Subcutaneous abdominal adipose tissue (tissue), 5 donors: ENCODE measurements around the gene AP2M1.
A peak's percentile ranks its signal among the peaks of the same experiment; 100 is the strongest.

ENCODE experiments used
- H3K27ac ChIP-seq: one replicate; pipeline ENCODE4 v1.7.0; 2013; ENCODE audit warnings: low read depth, mild to moderate bottlenecking, inconsistent platforms, low read length, moderate library complexity
- H3K27me3 ChIP-seq, 5 donors: one replicate each; pipeline ENCODE4 v1.7.0; 2013; ENCODE audit warnings: low read length in 5 of 5, inconsistent platforms in 1 of 5; ENCODE audit not compliant: control insufficient read depth in 5 of 5, insufficient read depth in 4 of 5
- H3K36me3 ChIP-seq, 5 donors: one replicate each; pipeline ENCODE4 v1.7.0; 2013; ENCODE audit warnings: low read length in 5 of 5; ENCODE audit not compliant: control insufficient read depth in 5 of 5, insufficient read depth in 5 of 5
- H3K4me1 ChIP-seq, 5 donors: one replicate each; pipeline ENCODE4 v1.7.0; 2013; ENCODE audit warnings: low read length in 5 of 5, mild to moderate bottlenecking in 3 of 5, moderate library complexity in 1 of 5; ENCODE audit not compliant: control insufficient read depth in 5 of 5, insufficient read depth in 5 of 5
- H3K4me3 ChIP-seq, 5 donors: one replicate each; pipeline ENCODE4 v1.7.0; 2013; ENCODE audit warnings: low read length in 5 of 5, low read depth in 1 of 5
- H3K9ac ChIP-seq, 5 donors: one replicate each; pipeline ENCODE4 v1.7.0; 2013; ENCODE audit warnings: low read length in 5 of 5, mild to moderate bottlenecking in 4 of 5, moderate library complexity in 3 of 5
- H3K9me3 ChIP-seq, 5 donors: one replicate each; pipeline ENCODE4 v1.7.0; 2013; ENCODE audit warnings: low read length in 5 of 5; ENCODE audit not compliant: control insufficient read depth in 5 of 5
- donor health status: healthy.
- donor health status: healthy.
- donor health status: healthy.
- donor health status: healthy.
- donor health status: healthy.

AP2M1 gene

DNA sequence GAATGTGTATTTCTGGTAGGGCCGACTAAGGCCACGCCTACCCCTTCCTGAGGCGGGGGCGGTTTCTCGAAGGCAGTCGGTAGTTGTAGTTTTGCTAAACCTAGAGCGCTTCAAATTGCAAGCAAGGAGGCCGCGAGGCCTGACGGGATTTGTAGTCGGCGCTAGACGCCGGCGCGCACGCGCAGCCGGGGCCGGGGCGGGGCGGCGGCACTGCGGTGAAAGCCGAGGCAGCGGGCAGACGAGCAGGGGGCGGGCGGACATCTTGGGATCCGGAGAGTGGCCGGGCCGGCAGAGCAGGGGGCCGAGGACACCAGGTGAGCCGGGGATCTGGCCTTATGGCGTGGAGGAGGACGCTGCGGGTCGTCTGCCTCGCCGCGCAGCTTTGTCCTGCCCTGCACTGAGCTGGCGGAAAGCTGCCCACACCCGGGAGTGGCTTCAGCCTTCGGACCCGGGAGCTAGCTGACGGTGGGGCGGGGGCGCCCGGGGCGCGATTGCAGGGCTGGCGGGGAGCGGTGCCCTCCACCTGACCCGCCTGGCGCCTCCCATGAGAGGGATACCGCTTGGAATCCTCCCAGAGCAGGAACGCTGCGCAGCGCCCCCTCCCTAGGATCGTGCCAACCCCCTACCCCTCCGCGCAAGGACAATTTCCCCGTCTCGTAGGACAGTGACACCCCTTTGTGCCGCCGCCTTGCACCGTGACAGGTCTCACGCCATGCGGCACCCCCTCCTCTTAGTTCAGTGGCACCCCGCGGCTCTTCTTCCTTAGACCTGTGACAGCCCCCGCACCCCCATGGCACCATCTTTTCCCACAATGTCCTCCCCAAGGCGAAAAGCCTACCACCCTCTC is at the start of gene AP2M1:
Gene AP2M1, plus strand, starts transcription at position 210 of the 847 bp plus-strand sequence. CDS start 2,139 bp downstream, outside the sequence.
- Histone ChIP-seq H3K27me3 (no peaks in the 10 kb centered on the region), H3K36me3 (peaks cover 2 to 52% (median 49%) of the 10 kb centered on the region in 5 donors), H3K4me3 (peak within 1 kb of the TSS; percentile 87 to 97 (median 94)), H3K4me1 (peaks cover 17 to 75% (median 72%) of the 10 kb centered on the region in 5 donors), H3K27ac (peak within 1 kb of the TSS; percentile 94), H3K9me3 (no peaks in the 10 kb centered on the region), H3K9ac (peak within 1 kb of the TSS; percentile 73 to 98 (median 93))

DNA sequence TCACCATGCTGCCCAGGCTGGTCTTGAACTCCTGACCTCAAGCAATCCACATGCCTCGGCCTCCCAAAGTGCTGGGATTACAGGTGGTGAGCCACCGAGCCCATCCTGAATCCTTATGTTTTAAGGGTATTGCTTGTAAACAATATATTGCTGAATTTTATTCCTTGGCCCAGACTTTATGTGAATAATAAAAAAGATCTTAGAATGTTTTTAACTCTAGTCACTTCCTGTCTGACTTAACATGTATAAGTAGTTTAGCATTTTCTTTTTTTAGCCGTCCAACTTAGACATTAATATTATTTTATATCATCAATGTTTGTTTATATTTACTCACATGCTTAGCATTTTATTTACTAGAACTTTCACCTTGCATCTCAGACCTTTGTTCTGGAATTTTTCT is 48.6 kb upstream of the AP2M1 start:
- no peak overlapping the region for H3K9ac ChIP-seq
- no peak overlapping the region for H3K27ac ChIP-seq
- H3K4me1 ChIP-seq = no peaks in the 10 kb centered on the region
- H3K4me3 ChIP-seq = no peak overlapping the region
- H3K9me3 ChIP-seq = no peaks in the 10 kb centered on the region
- H3K36me3 ChIP-seq = no peaks in the 10 kb centered on the region
- no peaks in the 10 kb centered on the region for H3K27me3 ChIP-seq

DNA sequence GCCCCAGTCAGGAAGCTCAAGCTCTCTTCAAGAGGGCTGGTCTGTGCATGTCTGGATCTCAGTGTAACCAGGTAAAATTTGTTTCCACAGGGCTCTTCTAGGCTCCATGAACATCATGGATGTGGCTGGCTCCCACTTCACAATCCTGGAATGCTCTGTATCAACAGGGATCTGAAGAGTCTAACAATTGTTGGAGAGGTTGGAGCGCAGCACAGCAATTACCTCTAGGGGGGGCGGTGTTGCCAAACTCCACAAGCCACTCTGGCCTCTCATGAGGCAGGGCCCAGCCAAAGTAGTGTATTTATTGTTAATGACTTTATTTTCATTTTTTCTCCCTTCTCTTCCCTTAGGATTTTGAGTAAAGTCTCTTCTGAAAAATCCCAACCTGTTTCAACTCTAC is 45.6 kb upstream of the AP2M1 start:
- peaks cover 2 to 6% (median 5%) of the 10 kb centered on the region in 5 donors for H3K4me1 ChIP-seq
- no peak overlapping the region for H3K9ac ChIP-seq
- no peaks in the 10 kb centered on the region for H3K36me3 ChIP-seq
- no peak overlapping the region for H3K27ac ChIP-seq
- H3K27me3 ChIP-seq = no peaks in the 10 kb centered on the region
- H3K4me3 ChIP-seq = no peak overlapping the region
- H3K9me3 ChIP-seq = no peaks in the 10 kb centered on the region

DNA sequence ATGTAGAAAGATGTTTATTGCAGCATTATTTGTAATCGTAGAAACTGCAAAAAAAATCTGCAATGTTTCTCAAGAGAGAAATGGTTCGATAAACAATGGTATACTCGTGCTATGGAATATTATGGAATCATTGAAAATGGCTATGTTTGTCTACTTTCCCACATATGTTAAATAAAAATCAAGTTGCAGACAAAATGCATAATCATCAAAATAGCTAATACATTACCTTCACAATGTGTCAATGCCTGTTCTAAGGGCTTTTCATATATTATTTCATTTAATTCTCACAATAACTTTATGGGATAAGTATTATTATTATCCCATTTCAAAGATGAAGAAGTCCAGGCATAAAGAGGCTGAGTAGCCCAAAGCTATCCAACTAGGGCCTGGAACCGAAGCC is 41.7 kb upstream of the AP2M1 start:
- Histone ChIP-seq H3K9ac (no peak overlapping the region), H3K27me3 (no peaks in the 10 kb centered on the region), H3K27ac (no peak overlapping the region), H3K4me3 (no peak overlapping the region), H3K9me3 (no peaks in the 10 kb centered on the region), H3K36me3 (peaks cover 2 to 7% (median 5%) of the 10 kb centered on the region in 5 donors), H3K4me1 (peaks cover 10 to 38% (median 32%) of the 10 kb centered on the region in 5 donors)

DNA sequence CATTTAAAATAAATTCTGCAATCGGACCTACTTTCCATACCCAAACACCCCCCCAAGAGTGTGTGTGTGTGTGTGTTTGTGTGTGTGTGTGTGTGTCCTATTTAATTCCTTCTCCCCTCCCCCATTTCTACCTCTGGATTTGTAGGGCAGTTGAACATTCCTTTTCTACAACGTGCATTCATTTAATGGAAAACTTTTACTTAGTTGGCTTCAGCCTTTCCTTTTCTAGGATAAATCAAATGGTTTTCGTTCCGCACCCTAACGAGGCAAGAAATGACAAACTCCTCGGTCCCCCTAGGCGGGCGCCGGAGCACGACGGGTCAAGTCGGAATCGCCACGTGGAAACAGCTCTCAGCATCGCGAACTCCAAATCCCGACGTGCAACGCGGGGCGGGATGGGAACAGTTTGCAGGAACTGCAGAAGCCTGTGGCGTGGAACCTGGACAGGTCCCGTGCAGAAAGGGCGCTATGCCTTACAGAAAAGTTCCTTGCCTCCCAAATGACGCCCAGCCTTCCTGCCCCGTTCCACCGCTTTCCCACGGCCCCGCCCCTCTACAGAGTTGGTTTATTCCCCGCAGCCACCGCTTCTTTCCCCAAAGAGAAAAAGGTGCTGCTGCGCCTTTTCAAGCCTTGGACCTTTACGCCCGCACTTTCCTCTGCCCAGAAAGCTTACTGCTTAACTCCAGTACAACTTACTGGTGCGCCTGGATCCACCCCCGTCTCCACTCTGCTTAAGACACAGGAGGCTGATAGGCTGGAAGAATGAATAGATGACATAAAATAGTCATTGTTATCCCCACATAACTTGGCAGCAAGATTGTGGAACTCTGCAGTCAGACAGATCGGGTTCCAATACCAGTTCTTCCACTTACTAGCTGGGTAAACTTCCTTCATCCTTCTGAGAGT is 40.6 kb upstream of the AP2M1 start:
- peaks cover 5 to 17% (median 8%) of the 10 kb centered on the region in 5 donors for H3K36me3 ChIP-seq
- peak overlapping the region; percentile 88 for H3K27ac ChIP-seq
- peaks cover 10 to 38% (median 32%) of the 10 kb centered on the region in 5 donors for H3K4me1 ChIP-seq
- peak overlapping the region; percentile 90 to 99 (median 94) for H3K9ac ChIP-seq
- no peaks in the 10 kb centered on the region for H3K27me3 ChIP-seq
- peak overlapping the region; percentile 92 to 99 (median 95) for H3K4me3 ChIP-seq
- H3K9me3 ChIP-seq = no peaks in the 10 kb centered on the region

DNA sequence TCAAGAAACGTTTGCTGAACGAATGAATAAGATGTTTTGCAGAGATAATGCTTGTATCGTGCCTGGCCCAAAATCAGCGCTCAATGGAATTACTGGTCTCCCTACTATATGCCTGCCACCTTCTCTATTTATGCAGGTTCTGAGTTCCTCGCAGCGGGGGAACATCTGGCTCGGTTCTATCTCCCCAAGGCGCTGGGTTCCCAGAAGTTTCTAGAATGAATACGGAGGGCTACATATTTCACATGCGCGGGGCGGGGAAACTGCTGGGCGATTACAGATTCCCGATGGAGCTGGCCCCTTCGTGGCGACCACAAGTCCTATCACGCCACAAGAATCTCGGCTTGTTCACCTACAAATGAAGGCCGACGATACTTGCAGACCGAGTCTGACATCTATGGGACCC is 39.9 kb upstream of the AP2M1 start:
- Histone ChIP-seq H3K9ac (peak overlapping the region; percentile 90 to 99 (median 94)), H3K27ac (peak overlapping the region; percentile 88), H3K36me3 (peaks cover 5 to 19% (median 8%) of the 10 kb centered on the region in 5 donors), H3K4me3 (peak overlapping the region; percentile 92 to 99 (median 95)), H3K4me1 (peaks cover 10 to 38% (median 32%) of the 10 kb centered on the region in 5 donors), H3K27me3 (no peaks in the 10 kb centered on the region), H3K9me3 (no peaks in the 10 kb centered on the region)

DNA sequence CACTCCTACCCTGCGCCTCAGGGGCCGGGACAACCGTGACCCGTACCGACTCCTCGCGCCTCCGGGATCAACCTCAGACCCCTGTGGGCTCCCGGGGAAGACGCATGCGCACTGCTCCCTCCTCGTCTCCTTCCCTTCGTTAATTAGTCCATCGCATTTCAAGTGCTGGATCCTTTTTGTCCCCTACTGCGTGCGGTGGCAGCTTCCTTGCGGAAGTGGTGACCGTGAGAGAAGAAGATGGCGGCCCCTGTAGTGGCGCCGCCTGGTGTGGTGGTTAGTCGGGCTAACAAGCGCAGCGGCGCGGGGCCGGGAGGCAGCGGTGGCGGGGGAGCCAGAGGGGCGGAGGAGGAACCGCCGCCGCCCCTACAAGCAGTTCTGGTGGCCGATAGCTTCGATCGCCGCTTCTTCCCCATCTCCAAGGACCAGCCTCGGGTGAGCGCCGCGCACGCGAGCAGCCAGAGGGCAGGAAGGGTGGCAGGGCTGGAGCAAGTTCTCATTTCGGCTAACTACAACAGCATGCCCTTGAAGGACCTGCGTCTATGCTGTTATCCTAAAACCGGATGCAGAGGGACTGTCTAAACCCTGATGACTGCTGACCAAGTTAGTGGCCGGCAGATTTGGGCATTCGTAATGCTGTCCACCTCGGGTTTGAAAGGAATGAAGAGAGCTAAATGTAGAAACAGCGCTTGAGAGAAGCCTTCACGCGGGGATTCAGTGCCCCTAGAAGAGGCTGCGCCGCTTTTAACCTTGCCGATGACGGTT is 39.3 kb upstream of the AP2M1 start, which contains the start of gene EIF2B5:
Gene EIF2B5, plus strand, starts transcription at position 210 of the 762 bp plus-strand sequence. Its CDS starts 28 bp downstream, at position 238.
- H3K9ac ChIP-seq = peak within 1 kb of the TSS; percentile 90 to 99 (median 94)
- H3K4me3 ChIP-seq = peak within 1 kb of the TSS; percentile 92 to 99 (median 95)
- peaks cover 9 to 24% (median 13%) of the 10 kb centered on the region in 5 donors for H3K36me3 ChIP-seq
- H3K9me3 ChIP-seq = no peaks in the 10 kb centered on the region
- H3K27me3 ChIP-seq = no peaks in the 10 kb centered on the region
- peaks cover 10 to 38% (median 32%) of the 10 kb centered on the region in 5 donors for H3K4me1 ChIP-seq
- peak within 1 kb of the TSS; percentile 88 for H3K27ac ChIP-seq

DNA sequence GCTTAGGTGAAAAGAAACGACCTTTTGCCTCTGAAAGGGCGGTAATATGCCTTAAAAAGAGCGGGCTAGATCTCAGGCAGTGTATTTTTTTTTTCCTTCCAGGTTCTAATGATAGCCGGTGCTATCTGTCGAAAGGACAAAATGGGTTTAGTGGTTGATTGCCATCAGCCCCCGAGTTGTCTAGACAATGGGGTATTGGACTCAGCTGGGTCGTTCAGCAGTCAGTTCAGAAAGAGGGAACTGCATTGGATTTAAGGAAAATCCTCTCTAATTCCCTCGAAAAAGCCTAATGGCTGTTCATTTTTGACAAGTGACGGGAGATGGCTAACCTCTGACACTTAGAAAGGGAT is 38.8 kb upstream of the AP2M1 start:
- H3K4me3 ChIP-seq = peak overlapping the region; percentile 92 to 99 (median 95)
- no peaks in the 10 kb centered on the region for H3K9me3 ChIP-seq
- H3K27ac ChIP-seq = peak overlapping the region; percentile 88
- H3K9ac ChIP-seq = peak overlapping the region; percentile 90 to 99 (median 94)
- peaks cover 11 to 30% (median 19%) of the 10 kb centered on the region in 5 donors for H3K36me3 ChIP-seq
- peaks cover 10 to 38% (median 32%) of the 10 kb centered on the region in 5 donors for H3K4me1 ChIP-seq
- no peaks in the 10 kb centered on the region for H3K27me3 ChIP-seq

DNA sequence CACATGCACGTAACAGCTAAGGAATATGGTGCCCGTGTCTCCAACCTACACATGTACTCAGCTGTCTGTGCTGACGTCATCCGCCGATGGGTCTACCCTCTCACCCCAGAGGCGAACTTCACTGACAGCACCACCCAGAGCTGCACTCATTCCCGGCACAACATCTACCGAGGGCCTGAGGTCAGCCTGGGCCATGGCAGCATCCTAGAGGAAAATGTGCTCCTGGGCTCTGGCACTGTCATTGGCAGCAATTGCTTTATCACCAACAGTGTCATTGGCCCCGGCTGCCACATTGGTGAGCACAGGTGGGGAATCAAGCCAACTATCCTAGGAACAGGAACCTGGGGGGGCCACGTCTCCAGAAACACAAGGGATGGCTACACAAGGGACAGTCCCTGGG is 34.2 kb upstream of the AP2M1 start:
- Histone ChIP-seq H3K36me3 (peaks cover 25 to 75% (median 64%) of the 10 kb centered on the region in 5 donors), H3K9me3 (no peaks in the 10 kb centered on the region), H3K9ac (no peak overlapping the region), H3K4me1 (peaks cover 3 to 21% (median 20%) of the 10 kb centered on the region in 5 donors), H3K4me3 (no peak overlapping the region), H3K27me3 (no peaks in the 10 kb centered on the region), H3K27ac (no peak overlapping the region)
